ENCODE results near the gene OPCML.

OPCML gene

DNA sequence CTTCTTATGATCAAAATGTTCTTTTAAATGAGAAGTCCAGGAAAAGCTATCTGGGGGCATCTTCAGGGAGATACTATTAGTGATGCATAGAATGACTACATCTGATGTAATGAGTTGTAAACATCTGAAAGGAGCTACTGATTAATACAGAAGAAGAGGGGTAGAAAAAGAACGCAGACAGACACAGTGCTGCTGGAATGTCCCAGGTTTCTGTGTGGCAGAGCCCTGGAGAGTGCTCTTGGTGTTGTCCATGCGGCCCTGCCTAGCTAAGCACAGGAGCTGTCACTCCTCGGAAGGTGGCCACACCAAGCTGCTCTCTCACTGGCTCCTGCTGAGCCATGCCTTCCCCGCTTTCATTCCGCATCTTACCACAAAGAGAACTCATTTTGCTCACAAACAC, 768.8 kb downstream of the OPCML start:
- no peaks in the 10 kb centered on the region for H3K4me1 ChIP-seq (ENCODE audit: control insufficient read depth in 1 of 2, insufficient read depth in 1 of 2, low read depth in 1 of 2, low read length in 1 of 2)
- H3K4me3 ChIP-seq (ENCODE audit: low read depth in 1 of 2, low read length in 1 of 2): no peak overlapping the region
- no peaks in the 10 kb centered on the region for H3K36me3 ChIP-seq
- H3K27ac ChIP-seq: no peak overlapping the region
- no peaks in the 10 kb centered on the region for H3K27me3 ChIP-seq
- TF ChIP-seq, protein P1, sequence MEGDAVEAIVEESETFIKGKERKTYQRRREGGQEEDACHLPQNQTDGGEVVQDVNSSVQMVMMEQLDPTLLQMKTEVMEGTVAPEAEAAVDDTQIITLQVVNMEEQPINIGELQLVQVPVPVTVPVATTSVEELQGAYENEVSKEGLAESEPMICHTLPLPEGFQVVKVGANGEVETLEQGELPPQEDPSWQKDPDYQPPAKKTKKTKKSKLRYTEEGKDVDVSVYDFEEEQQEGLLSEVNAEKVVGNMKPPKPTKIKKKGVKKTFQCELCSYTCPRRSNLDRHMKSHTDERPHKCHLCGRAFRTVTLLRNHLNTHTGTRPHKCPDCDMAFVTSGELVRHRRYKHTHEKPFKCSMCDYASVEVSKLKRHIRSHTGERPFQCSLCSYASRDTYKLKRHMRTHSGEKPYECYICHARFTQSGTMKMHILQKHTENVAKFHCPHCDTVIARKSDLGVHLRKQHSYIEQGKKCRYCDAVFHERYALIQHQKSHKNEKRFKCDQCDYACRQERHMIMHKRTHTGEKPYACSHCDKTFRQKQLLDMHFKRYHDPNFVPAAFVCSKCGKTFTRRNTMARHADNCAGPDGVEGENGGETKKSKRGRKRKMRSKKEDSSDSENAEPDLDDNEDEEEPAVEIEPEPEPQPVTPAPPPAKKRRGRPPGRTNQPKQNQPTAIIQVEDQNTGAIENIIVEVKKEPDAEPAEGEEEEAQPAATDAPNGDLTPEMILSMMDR (IDR thresholded peaks at IDR 0.05): no peak
- no peaks in the 10 kb centered on the region for H3K9me3 ChIP-seq

DNA sequence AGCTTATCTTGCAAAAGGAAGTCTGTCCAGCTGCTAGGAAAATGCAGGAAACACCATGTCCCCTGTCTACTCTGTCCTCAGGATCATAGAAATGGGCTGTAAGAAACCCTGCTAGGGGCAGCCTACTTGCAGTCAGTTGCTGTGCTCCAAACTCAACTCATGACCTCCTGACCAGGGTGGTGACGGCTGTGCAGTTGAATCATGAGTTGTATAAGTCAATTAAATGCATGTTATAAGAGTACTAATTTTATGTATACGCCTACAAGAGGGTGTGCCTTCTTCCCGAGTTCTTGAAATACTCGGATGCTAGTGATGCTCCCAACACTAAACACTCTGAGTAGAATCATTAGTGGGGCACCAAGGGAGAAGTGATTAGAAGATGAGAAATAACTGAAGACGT, 776.4 kb downstream of the OPCML start:
- Histone ChIP-seq H3K4me3 (ENCODE audit: low read depth in 1 of 2, low read length in 1 of 2) (no peak overlapping the region), H3K27me3 (no peaks in the 10 kb centered on the region)

DNA sequence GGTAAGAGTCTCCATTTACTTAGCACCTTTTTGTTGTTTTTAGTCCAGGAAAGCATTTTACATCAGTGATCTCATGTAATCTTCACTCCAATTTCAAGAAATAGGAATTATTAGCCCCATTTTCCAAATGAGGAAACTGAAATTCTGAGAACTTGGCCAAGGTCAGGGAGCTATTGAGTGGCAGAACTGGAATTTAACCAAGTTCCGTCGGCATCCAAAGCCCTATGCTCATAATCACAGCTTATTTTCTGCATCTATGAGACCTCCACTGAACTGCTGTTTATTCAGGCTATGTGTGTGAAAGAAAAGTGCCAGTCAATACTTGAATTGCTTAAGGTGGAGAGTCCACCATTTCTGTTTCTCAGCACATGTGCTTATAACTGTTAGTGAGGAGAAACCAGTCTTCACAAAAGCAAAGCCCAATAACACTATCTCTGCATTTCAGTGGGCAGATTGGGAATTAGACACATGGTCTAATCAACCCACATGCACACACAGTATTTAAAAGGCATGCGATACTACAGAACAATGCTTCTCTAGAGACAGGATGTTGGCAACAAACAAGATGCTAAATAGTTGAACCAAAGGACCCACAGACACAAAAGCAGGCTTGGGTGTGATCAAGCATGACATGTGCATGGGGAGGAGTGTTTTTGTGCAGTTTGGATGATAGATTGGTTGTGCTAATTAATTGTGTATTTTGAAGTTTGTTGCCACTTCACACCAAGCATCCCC, 780.6 kb downstream of the OPCML start:
- Histone ChIP-seq H3K27ac (no peak overlapping the region), H3K36me3 (no peaks in the 10 kb centered on the region), H3K4me1 (ENCODE audit: control insufficient read depth in 1 of 2, insufficient read depth in 1 of 2, low read depth in 1 of 2, low read length in 1 of 2) (no peaks in the 10 kb centered on the region), H3K27me3 (no peaks in the 10 kb centered on the region), H3K4me3 (ENCODE audit: low read depth in 1 of 2, low read length in 1 of 2) (no peak overlapping the region), H3K9me3 (no peaks in the 10 kb centered on the region)
- TF ChIP-seq, protein P1 (IDR thresholded peaks at IDR 0.05): no peak

More for the DNA sequence above, 776.4 kb downstream of the OPCML start:
- Histone ChIP-seq H3K36me3 (no peaks in the 10 kb centered on the region), H3K27ac (no peak overlapping the region), H3K9me3 (no peaks in the 10 kb centered on the region), H3K4me1 (ENCODE audit: control insufficient read depth in 1 of 2, insufficient read depth in 1 of 2, low read depth in 1 of 2, low read length in 1 of 2) (no peaks in the 10 kb centered on the region)
- TF ChIP-seq, protein P1 (IDR thresholded peaks at IDR 0.05): no peak

DNA sequence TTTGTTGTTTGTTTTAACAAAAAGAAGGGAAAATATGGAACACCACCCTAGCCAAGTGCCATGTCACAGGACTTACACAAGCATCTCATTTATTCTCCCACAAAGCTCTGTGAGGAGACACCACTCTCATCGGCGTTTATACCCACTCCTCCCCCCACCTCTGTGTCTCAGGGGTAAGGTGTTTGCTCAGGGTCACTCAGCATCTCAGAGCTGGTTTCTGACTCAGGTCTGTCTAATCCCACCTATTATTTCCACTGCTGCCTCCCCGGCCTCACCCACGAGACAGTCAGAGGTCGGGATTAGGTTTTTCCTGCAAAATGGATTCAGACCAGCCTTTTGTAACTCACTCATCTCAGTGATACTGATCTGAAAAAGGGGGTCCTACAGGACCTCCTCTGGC, 786.0 kb downstream of the OPCML start:
- TF ChIP-seq, protein P1 (IDR thresholded peaks at IDR 0.05): no peak
- no peak overlapping the region for H3K27ac ChIP-seq
- H3K4me1 ChIP-seq (ENCODE audit: control insufficient read depth in 1 of 2, insufficient read depth in 1 of 2, low read depth in 1 of 2, low read length in 1 of 2): no peaks in the 10 kb centered on the region
- H3K27me3 ChIP-seq: no peaks in the 10 kb centered on the region
- H3K9me3 ChIP-seq: no peaks in the 10 kb centered on the region
- no peak overlapping the region for H3K4me3 ChIP-seq (ENCODE audit: low read depth in 1 of 2, low read length in 1 of 2)
- no peaks in the 10 kb centered on the region for H3K36me3 ChIP-seq

DNA sequence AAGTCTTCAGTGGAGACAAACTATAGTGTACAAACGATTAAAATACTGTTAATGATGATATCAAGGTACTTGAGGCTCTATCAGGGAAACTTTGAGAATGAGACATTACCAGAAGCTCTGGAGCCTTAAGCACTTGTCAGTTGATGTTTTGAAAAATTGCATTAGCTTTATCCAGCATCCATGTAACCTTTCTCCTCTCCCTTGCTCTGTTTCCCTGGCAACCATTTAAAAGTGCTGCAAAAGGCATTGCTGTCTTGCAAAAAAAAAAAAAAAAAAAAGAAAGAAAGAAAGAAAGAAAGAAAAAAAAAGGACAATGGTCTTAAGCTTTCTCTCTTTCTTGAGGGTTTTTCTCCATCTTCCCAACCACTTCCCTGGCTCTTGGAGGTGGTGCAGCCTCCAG, 787.0 kb downstream of the OPCML start:
- Histone ChIP-seq H3K27ac (no peak overlapping the region), H3K9me3 (no peaks in the 10 kb centered on the region)

More for the DNA sequence above, 787.0 kb downstream of the OPCML start:
- no peak overlapping the region for H3K4me3 ChIP-seq (ENCODE audit: low read depth in 1 of 2, low read length in 1 of 2)
- H3K27me3 ChIP-seq: no peaks in the 10 kb centered on the region
- TF ChIP-seq, protein P1 (IDR thresholded peaks at IDR 0.05): no peak
- no peaks in the 10 kb centered on the region for H3K36me3 ChIP-seq
- H3K4me1 ChIP-seq (ENCODE audit: control insufficient read depth in 1 of 2, insufficient read depth in 1 of 2, low read depth in 1 of 2, low read length in 1 of 2): no peaks in the 10 kb centered on the region
